H1 (cell line): ENCODE data around the gene TPP1. TPM values are rescaled to one million over a fixed set of nuclear protein-coding genes. Genes with fewer than 3 reads are reported as not detected.
A peak's percentile ranks its signal among the peaks of the same experiment; 100 is the strongest.

ENCODE experiments used
- CTCF ChIA-PET: fragments of 300-600 bp; sonication (Branson Sonifier 250); formaldehyde crosslinking; loops from one replicate; lab custom pipeline; 2021; ENCODE audit not compliant: partially characterized antibody; lab: Charles Lee
- POLR2A ChIA-PET: fragments of 300-600 bp; sonication (Branson Sonifier 250); formaldehyde crosslinking; loops from one replicate; lab custom pipeline; 2021; ENCODE audit warnings: inconsistent platforms; ENCODE audit not compliant: partially characterized antibody; lab: Charles Lee
- DNase-seq, 2 experiments: peaks; one replicate each; pipeline versions ENCODE4 v3.0.0 to v3.0.0-alpha.2; 2010 to 2022; ENCODE audit warnings: low spot score in 2 of 2, low read depth in 1 of 2, mixed read lengths in 1 of 2
- FAIRE-seq: peaks from 2 replicates; lab custom pipeline; 2011; peaks lifted over from hg19 to GRCh38; lab: Jason Lieb, UNC
- H2AFZ ChIP-seq: 2 replicates; pipeline ENCODE4 v1.8.1; 2012; ENCODE audit warnings: low read length, inconsistent platforms
- H2AK5ac ChIP-seq: 2 replicates; pipeline ENCODE4 v1.6.1; 2013; ENCODE audit warnings: low read depth, low read length
- H2BK120ac ChIP-seq: replicated peaks from 2 replicates; pipeline ENCODE3; 2013; ENCODE audit warnings: low read depth, low read length, inconsistent platforms
- H2BK12ac ChIP-seq: 2 replicates; pipeline ENCODE4 v1.6.1; 2013; ENCODE audit warnings: low read depth, low read length
- H2BK15ac ChIP-seq: 2 replicates; pipeline ENCODE4 v1.6.1; 2013; ENCODE audit warnings: low read length
- H2BK20ac ChIP-seq: 2 replicates; pipeline ENCODE4 v1.6.1; 2013; ENCODE audit warnings: low read length
- H2BK5ac ChIP-seq: 2 replicates; pipeline ENCODE4 v1.6.1; 2013; ENCODE audit warnings: low read depth, low read length
- H3K14ac ChIP-seq: 2 replicates; pipeline ENCODE4 v1.6.1; 2013; ENCODE audit warnings: inconsistent platforms; ENCODE audit not compliant: insufficient read length
- H3K18ac ChIP-seq: 2 replicates; pipeline ENCODE4 v1.6.1; 2013; ENCODE audit warnings: low read length; ENCODE audit errors: extremely low read depth
- H3K23ac ChIP-seq: 2 replicates; pipeline ENCODE4 v1.6.1; 2013; ENCODE audit warnings: inconsistent platforms; ENCODE audit not compliant: insufficient read length
- H3K23me2 ChIP-seq: 2 replicates; pipeline ENCODE4 v1.6.1; 2013; ENCODE audit warnings: low read depth, low read length
- H3K27ac ChIP-seq: 2 replicates; pipeline ENCODE4 v1.6.1; 2011; ENCODE audit warnings: low read depth, low read length, inconsistent platforms
- H3K27me3 ChIP-seq, 4 experiments: replicated peaks in 1 of 4; 1 replicate in 1 of 4; 2 replicates in 3 of 4; pipeline versions ENCODE4 v1.6.1 to v1.8.1; 2011 to 2013; ENCODE audit warnings: low read length in 3 of 4, mild to moderate bottlenecking in 3 of 4, inconsistent platforms in 2 of 4, mixed read lengths in 2 of 4, moderate library complexity in 1 of 4; ENCODE audit not compliant: control insufficient read depth in 3 of 4, insufficient read depth in 3 of 4; ENCODE audit errors: extremely low read depth in 1 of 4
- H3K36me3 ChIP-seq, 4 experiments: 2 replicates each; pipeline versions ENCODE4 v1.6.1 to v1.8.1; 2011 to 2013; ENCODE audit warnings: mild to moderate bottlenecking in 4 of 4, low read length in 3 of 4, moderate library complexity in 2 of 4, control low read depth in 1 of 4, inconsistent platforms in 1 of 4; ENCODE audit not compliant: insufficient read depth in 4 of 4, control insufficient read depth in 2 of 4
- H3K4ac ChIP-seq: replicated peaks from 2 replicates; pipeline ENCODE3; 2013; ENCODE audit warnings: low read length, low read depth, mixed read lengths, inconsistent platforms; ENCODE audit not compliant: insufficient read length
- H3K4me1 ChIP-seq, 4 experiments: replicated peaks in 1 of 4; 1 replicate in 1 of 4; 2 replicates in 3 of 4; pipeline versions ENCODE4 v1.6.1 to v1.8.1; 2011 to 2013; ENCODE audit warnings: low read length in 3 of 4, inconsistent platforms in 2 of 4, mixed read lengths in 1 of 4; ENCODE audit not compliant: insufficient read depth in 4 of 4, control insufficient read depth in 3 of 4
- H3K4me2 ChIP-seq, 2 experiments: 2 replicates each; pipeline versions ENCODE4 v1.6.1 to v1.8.1; 2011 to 2013; ENCODE audit warnings: low read depth in 2 of 2, low read length in 2 of 2, control low read depth in 1 of 2, inconsistent platforms in 1 of 2, mild to moderate bottlenecking in 1 of 2; ENCODE audit not compliant: insufficient read depth in 1 of 2
- H3K4me3 ChIP-seq, 4 experiments: fragments of 200-600, 300-600 bp in 1 of 4; sonication (generic), shearing (Covaris generic), sonication (Bioruptor Twin) in 1 of 4; 2 replicates each; pipeline versions ENCODE4 v1.5.1 to v1.8.1; 2011 to 2016; ENCODE audit warnings: low read length in 4 of 4, low read depth in 3 of 4, control low read depth in 2 of 4, inconsistent platforms in 2 of 4, mild to moderate bottlenecking in 2 of 4, mixed read lengths in 1 of 4, moderate library complexity in 1 of 4; ENCODE audit not compliant: insufficient read depth in 2 of 4; ENCODE audit errors: extremely low read depth in 1 of 4
- H3K56ac ChIP-seq: replicated peaks from 2 replicates; pipeline ENCODE3; 2013; ENCODE audit warnings: low read depth, mild to moderate bottlenecking, mixed read lengths, low read length, inconsistent platforms; ENCODE audit not compliant: insufficient read length
- H3K79me1 ChIP-seq: 2 replicates; pipeline ENCODE4 v1.6.1; 2013; ENCODE audit warnings: low read depth, low read length, control low read depth
- H3K79me2 ChIP-seq, 2 experiments: 2 replicates each; pipeline versions ENCODE4 v1.6.1 to v1.8.1; 2012 to 2013; ENCODE audit warnings: low read length in 2 of 2, mild to moderate bottlenecking in 2 of 2, inconsistent platforms in 1 of 2; ENCODE audit not compliant: insufficient read depth in 2 of 2, control insufficient read depth in 1 of 2
- H3K9ac ChIP-seq, 4 experiments: replicated peaks in 1 of 4; 1 replicate in 1 of 4; 2 replicates in 3 of 4; pipeline versions ENCODE4 v1.6.1 to v1.8.1; 2011 to 2013; ENCODE audit warnings: low read depth in 3 of 4, low read length in 3 of 4, control low read depth in 2 of 4, mild to moderate bottlenecking in 2 of 4, moderate library complexity in 2 of 4, inconsistent platforms in 1 of 4; ENCODE audit errors: extremely low read depth in 1 of 4
- H3K9me3 ChIP-seq, 2 experiments: 2 replicates each; pipeline versions ENCODE4 v1.6.1 to v1.8.1; 2012 to 2013; ENCODE audit warnings: mild to moderate bottlenecking in 2 of 2, moderate library complexity in 2 of 2, control low read depth in 1 of 2, inconsistent platforms in 1 of 2, low read depth in 1 of 2, low read length in 1 of 2, mixed read lengths in 1 of 2; ENCODE audit not compliant: insufficient read depth in 2 of 2
- H4K20me1 ChIP-seq, 2 experiments: replicated peaks in 1 of 2; 2 replicates each; pipeline versions ENCODE3 to v1.8.1; 2011 to 2013; ENCODE audit warnings: inconsistent platforms in 2 of 2, low read length in 2 of 2, mild to moderate bottlenecking in 1 of 2; ENCODE audit not compliant: insufficient read depth in 2 of 2, control insufficient read depth in 1 of 2
- H4K5ac ChIP-seq: 2 replicates; pipeline ENCODE4 v1.6.1; 2013; ENCODE audit warnings: low read length, low read depth, mixed read lengths, inconsistent platforms; ENCODE audit not compliant: insufficient read length
- H4K8ac ChIP-seq: 2 replicates; pipeline ENCODE4 v1.8.0; 2013; ENCODE audit warnings: mild to moderate bottlenecking, moderate library complexity, low read length, inconsistent platforms; ENCODE audit not compliant: insufficient read depth; ENCODE audit errors: extremely low read depth
- H4K91ac ChIP-seq: replicated peaks from 2 replicates; pipeline ENCODE3; 2013; ENCODE audit warnings: low read length, mixed read lengths, inconsistent platforms; ENCODE audit not compliant: insufficient read length
- ASH2L ChIP-seq: fragments of 200-600, 300-600 bp; sonication (generic); IDR thresholded peaks from one replicate; pipeline ENCODE4 v1.7.1; 2017; ENCODE audit warnings: low read length
- BRCA1 ChIP-seq: IDR thresholded peaks from 2 replicates; pipeline ENCODE4 v1.6.1; 2012; ENCODE audit warnings: low read depth, low read length, improper control_type of control experiment
- CHD1 ChIP-seq: IDR thresholded peaks from 2 replicates; pipeline ENCODE4 v1.6.1; 2012; ENCODE audit warnings: low read depth, low read length, improper control_type of control experiment
- CREB1 ChIP-seq: IDR thresholded peaks from 2 replicates; pipeline ENCODE4 v1.6.1; 2012; ENCODE audit warnings: inconsistent platforms
- EP300 ChIP-seq, 2 experiments: IDR thresholded peaks; 1 replicate in 1 of 2; 2 replicates in 1 of 2; pipeline ENCODE4 v1.6.1; 2011 to 2012; ENCODE audit warnings: low read depth in 2 of 2, low read length in 2 of 2, mild to moderate bottlenecking in 2 of 2, borderline replicate concordance in 1 of 2, inconsistent platforms in 1 of 2, moderate library complexity in 1 of 2
- NRF1 ChIP-seq: IDR thresholded peaks from 2 replicates; pipeline ENCODE4 v1.6.1; 2011; ENCODE audit warnings: mild to moderate bottlenecking, low read depth, low read length, improper control_type of control experiment
- POLR2A ChIP-seq, 2 experiments: IDR thresholded peaks; 1 replicate in 1 of 2; 2 replicates in 1 of 2; pipeline ENCODE4 v1.6.1; 2011; ENCODE audit warnings: low read depth in 2 of 2, low read length in 2 of 2, mild to moderate bottlenecking in 2 of 2; ENCODE audit errors: control extremely low read depth in 1 of 2
- RBBP5 ChIP-seq: IDR thresholded peaks from 2 replicates; pipeline ENCODE4 v1.7.1; 2012; ENCODE audit warnings: low read depth, mild to moderate bottlenecking, inconsistent platforms, low read length, moderate library complexity, borderline replicate concordance
- SIN3A ChIP-seq, 2 experiments: IDR thresholded peaks in 1 of 2; conservative IDR thresholded peaks in 1 of 2; 2 replicates each; pipeline ENCODE4 v1.6.1; 2011 to 2012; ENCODE audit warnings: low read length in 2 of 2, improper control_type of control experiment in 1 of 2, low read depth in 1 of 2, mild to moderate bottlenecking in 1 of 2
- TCF12 ChIP-seq: IDR thresholded peaks from 2 replicates; pipeline ENCODE4 v1.6.1; 2011; ENCODE audit warnings: low read depth, mild to moderate bottlenecking, low read length
- WGBS, 2 experiments: shearing (Covaris generic) in 1 of 2; methylation state at CpG; one replicate each; pipeline versions ENCODE4 v1.1.6 to v1.1.7; 2013 to 2015; ENCODE audit warnings: low lambda C conversion rate in 2 of 2, mixed read lengths in 2 of 2, inconsistent platforms in 1 of 2, low coverage in 1 of 2, missing lambda C conversion rate in 1 of 2; ENCODE audit not compliant: insufficient replicate concordance in 2 of 2, insufficient coverage in 1 of 2, insufficient read length in 1 of 2; ENCODE audit errors: extremely low coverage in 1 of 2, missing lambda C conversion rate in 1 of 2; 5-methylcytosine and 5-hydroxymethylcytosine counted together
- polyA plus RNA-seq, 7 experiments: library from polyadenylated mRNA; depleted of rRNA in 3 of 7; stranded (reverse) in 5 of 7; unstranded in 2 of 7; fragments of >200 nt in 5 of 7; fragments of 200-250 nt in 2 of 7; gene quantifications; 1 replicate in 5 of 7; 2 replicates in 1 of 7; 4 replicates in 1 of 7; pipeline versions ENCODE4 v1.2.1 to v1.2.3, GENCODE V29; 2011 to 2013; ENCODE audit warnings: missing spikeins in 2 of 7, mixed read lengths in 2 of 7
- total RNA-seq: library from RNA; stranded (reverse); fragmentation: NEBNext Ultra II Directional; extraction: Animal tissue kit (Norgen Biotek cat#: 25700); gene quantifications from 2 replicates; pipeline ENCODE4 v1.2.1, GENCODE V29; 2021
- TF ChIP-seq, protein P1 (sequence below): IDR thresholded peaks from 2 replicates; pipeline ENCODE4 v1.6.1; 2012; ENCODE audit warnings: inconsistent platforms

The TPP1 gene
- total and polyA plus RNA-seq, 2 of the 8 experiments (the other 6 are each of a cell fraction or from before 2014, with no cell fraction given), result 36.1 to 77.5 TPM

DNA sequence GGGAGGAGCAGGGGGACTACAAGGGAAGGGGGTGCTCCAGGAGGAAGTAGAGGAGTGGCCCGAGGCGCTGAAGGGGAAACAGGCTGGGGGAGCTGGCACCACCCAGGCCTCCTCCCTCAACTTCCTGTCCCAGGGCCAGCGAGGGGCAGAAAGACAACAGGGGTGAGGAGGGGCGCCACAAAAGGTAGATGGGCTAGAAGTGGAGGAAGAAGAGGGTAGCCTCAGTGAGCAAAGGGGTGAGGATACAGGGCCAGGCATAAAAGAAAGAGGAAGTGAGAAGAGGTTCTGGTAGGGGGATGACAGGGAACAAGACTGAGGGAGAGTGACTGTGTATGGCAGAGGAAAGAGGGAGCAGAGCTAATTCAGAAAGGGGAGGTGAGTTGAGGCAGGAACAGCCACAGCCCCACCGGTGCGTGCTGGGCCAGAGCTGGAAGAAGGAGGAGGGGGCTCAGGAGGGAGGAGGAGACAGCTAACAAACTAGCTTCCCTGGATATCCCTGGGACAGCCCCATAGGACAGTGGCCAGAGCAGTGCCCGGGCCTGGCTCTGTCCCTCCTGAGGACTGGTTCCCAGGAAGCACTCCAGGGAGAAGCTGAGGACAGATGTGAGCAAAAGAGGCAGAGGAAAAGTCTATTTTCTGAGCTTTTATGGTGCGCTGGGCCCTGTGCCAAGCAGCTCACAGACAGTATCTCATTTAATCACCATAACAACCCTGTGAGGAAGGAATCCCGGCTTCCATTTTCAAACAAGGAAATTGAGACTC lies 27.9 kb upstream of the TPP1 start:
- Histone ChIP-seq H2BK120ac (no peak overlapping the region), H4K20me1 (no peaks in the 10 kb centered on the region), H3K23me2 (no peaks in the 10 kb centered on the region), H3K23ac (no peak overlapping the region), H3K4me2 (peak overlapping the region in 1 of 2 experiments; percentile 12; a peak in 1 of 4 replicates), H3K79me2 (no peaks in the 10 kb centered on the region), H2BK12ac (0 out of 2 replicates have a peak overlapping the region, but pooled peaks have one; percentile 39), H2AK5ac (no peak overlapping the region; the same call in 1 of the 2 replicates), H3K9me3 (no peaks in the 10 kb centered on the region), H3K9ac (peak overlapping the region in 1 of 4 experiments; percentile 44; a peak in 1 of 7 replicates), H3K56ac (no peak overlapping the region), H3K4ac (peak overlapping the region; percentile 24), H3K4me3 (no peak overlapping the region), H3K4me1 (peaks cover 3 to 10% (median 5%) of the 10 kb centered on the region in 4 experiments; a peak in 6 of 7 replicates), H3K27ac (no peak overlapping the region), H4K91ac (no peak overlapping the region), H3K18ac (0 out of 2 replicates have a peak overlapping the region, but pooled peaks have one; percentile 60), H4K5ac (no peak overlapping the region), H3K36me3 (no peaks in the 10 kb centered on the region), H2AFZ (peak overlapping the region; percentile 31; the same call in 1 of the 2 replicates), H2BK5ac (peak overlapping the region; percentile 66; the same call in 1 of the 2 replicates), H3K79me1 (no peaks in the 10 kb centered on the region), H3K14ac (no peak overlapping the region), H2BK15ac (no peak overlapping the region), H3K27me3 (no peaks in the 10 kb centered on the region; a peak in 1 of 7 replicates), H2BK20ac (no peak overlapping the region), H4K8ac (no peak overlapping the region)
- FAIRE-seq (no peak), DNase-seq (no peak)
- ChIA-PET CTCF (interaction anchor here (0.6 to 3.6 kb wide), 8 partner anchors 12 to 172 kb away, joined by 3 to 9 read pairs (median 3); no protein-coding TSS in a partner anchor), POLR2A (interaction anchor here (0.6 to 1.5 kb wide), 13 partner anchors 9 to 1049 kb away, joined by 3 to 6 read pairs (median 3); partner anchors contain the start of genes DCHS1 and MRPL17)
- 67% methylated on average over 7 of the region's 9 CpGs; no CpG with 5 or more reads in 1 of the 2 experiments for WGBS, 2 experiments
- TF ChIP-seq CREB1 (no peak), POLR2A (IDR thresholded peaks at IDR 0.05; ENCODE audit: control extremely low read depth in 1 of 2, low read depth in 2 of 2, low read length in 2 of 2) (no peak), TCF12 (no peak), SIN3A (conservative IDR thresholded peaks at IDR 0.05 in 1 of 2, IDR thresholded peaks at IDR 0.05 in 1 of 2; ENCODE audit: low read depth in 1 of 2, low read length in 2 of 2) (no peak), BRCA1 (no peak), RBBP5 (no peak), CHD1 (no peak), NRF1 (no peak), EP300 (IDR thresholded peaks at IDR 0.05; ENCODE audit: borderline replicate concordance in 1 of 2, low read depth in 2 of 2, low read length in 2 of 2) (peak in 1 of 2 experiments; percentile 96; a peak in 1 of 3 replicates), ASH2L (peak; percentile 19)
- TF ChIP-seq, protein P1, sequence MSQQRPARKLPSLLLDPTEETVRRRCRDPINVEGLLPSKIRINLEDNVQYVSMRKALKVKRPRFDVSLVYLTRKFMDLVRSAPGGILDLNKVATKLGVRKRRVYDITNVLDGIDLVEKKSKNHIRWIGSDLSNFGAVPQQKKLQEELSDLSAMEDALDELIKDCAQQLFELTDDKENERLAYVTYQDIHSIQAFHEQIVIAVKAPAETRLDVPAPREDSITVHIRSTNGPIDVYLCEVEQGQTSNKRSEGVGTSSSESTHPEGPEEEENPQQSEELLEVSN, result no peak
